ENCODE data around the gene RAB6C.
"Not testable (repeated sequence)": the region's sequence is repeated elsewhere in the genome, so short reads cannot be mapped to it uniquely, and the experiment has no call there.

Gene RAB6C

DNA sequence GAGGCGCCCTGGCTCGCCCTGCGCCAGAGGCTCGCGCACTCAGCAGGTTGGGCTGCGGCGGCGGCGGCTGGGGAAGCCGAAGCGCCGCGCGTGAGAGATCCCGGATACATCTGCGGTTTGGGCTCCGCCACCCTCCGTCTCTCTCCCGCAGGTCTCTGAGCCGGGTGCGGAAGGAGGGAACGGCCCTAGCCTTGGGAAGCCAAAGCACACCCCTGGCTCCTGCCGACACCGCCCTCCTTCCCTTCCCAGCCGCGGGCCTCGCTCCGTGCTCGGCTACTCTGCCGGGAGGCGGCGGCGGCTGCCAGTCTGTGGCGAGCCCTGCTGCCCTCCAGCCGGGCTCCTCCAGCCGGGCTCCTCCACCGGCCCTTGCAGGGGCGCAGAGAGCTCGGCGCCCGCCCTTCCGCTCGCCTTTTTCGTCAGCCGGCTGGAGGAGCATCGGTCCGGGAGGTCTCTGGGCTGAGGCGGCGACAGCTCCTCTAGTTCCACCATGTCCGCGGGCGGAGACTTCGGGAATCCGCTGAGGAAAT is at the start of gene RAB6C:
TSS of gene RAB6C (plus strand) at position 38 of the 527 bp plus-strand sequence. CDS start at position 488, 450 bp downstream.
- DNase-seq = not testable (repeated sequence)

DNA sequence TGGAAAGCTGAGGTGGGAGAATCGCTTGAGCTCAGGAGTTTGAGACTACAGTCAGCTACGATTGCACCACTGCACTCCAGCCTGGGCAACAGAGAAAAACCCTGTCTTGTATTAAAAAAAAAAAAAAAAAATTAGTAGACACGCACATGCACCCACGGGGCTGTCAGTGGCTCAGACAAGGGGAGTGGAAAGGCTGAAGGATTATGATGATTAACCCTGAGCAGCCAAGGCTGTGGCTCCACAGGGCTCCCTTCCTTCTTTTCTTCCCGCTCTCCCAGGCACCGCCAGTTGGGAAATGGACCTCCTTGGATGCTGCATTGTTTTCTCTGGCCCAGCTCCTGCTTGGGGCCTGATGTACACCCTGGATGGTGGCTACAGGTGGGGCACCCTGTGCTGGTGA is 49.0 kb upstream of the RAB6C start:
- DNase-seq = no peak

DNA sequence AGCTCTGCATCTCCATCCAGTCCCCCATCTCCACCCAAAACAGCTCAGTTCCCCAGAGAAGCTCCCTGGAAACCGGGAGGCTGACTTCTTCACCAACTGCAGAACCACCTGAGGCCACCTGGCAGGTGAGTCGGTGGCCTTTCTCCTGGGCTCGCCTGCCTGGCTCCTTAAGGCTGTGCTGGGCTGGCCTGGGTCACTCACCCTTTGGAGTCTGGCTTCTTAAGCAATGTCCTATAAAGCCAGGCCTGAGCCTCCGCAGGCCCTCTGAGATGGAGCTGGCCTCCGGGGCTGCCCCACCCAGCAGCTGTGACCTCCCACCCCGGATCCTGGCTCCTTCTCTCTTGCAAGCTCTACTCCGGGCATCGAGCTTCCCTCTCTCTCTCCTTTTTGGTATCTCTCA is 46.1 kb upstream of the RAB6C start:
- DNase-seq = not testable (repeated sequence)

DNA sequence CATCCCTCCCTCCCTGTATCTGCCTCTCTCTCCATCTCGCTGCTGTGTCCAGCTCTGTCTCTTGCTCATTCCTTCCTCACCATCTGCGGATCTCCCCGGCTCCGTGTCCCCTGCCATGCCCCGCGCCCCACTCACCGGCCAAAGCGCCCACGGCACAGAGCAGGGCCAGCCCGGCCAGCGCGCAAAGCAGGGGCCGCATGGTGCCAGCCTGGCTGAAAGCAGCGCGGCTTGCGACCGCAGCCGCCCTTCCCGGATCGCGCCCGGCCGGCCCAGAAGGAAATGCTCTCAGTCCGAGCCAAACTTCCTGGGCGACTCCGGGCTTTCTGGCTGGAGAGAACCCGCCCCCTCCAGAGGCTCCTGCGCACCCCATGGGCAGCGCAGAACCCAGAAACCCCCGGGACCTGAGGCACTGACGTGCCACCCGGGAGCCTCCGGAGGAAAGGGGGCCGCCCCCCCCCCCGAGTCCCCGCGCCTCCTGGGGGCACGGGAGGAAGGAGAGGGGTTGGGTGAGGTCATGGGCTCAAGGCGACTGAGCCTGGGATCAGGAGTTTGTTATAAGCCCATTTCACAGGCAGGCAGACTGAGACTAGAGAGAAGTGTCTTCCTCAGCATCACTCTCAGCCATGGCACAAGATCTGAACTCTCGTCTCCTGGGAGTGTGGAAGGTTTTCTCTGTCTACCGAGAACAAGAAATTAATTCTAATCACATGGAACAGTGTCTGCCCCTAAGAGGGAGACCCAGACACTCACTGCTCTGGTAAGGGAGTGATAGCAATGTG is 45.2 kb upstream of the RAB6C start:
- DNase-seq = no peak

DNA sequence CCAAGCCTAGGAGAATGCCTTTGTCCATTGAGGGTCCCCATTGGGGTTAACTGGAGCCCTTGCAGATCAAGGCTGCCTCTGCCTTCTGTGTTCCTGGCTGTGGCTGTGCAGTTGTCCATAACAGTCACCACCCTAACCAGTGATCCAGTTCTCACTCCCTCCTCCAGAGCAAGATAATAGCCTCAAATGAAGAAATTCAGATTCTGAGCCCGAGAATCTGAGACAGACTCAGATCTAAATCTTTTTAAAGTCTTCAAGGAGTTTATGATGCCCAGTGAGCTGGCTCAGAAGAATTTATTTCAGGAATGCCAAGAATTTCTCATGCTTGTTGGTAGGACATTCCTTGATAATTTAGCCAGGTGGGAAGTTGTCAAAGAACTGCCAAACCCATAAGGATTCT is 44.3 kb upstream of the RAB6C start:
- no peak for DNase-seq

DNA sequence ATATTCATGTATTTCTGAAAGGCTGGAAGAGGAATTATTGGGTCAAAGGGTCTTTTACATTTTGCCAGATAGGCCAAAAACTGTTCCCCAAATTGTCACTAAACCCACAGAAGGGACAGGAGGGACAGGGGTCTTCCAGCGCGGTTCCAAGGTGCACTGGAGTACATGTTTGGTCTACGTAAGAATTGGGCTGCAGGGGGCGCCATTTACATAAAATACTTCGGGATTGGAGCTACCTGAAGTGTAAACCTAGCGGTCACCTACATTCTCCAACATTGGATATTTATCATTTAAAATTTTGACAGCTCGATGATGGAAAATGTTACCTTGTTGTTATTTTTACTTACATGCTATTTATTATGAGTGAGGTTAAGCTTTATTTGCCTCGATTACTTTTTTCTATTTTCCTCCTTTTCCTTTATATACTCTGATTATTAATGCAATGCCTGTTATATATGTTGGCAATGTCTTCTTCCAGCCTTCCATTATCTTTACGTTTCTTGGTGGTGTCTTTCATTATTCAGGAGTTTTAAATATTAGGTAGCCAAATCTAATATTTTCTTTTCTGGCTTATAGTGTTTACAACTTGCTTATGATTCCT is 43.0 kb upstream of the RAB6C start:
- DNase-seq = no peak

DNA sequence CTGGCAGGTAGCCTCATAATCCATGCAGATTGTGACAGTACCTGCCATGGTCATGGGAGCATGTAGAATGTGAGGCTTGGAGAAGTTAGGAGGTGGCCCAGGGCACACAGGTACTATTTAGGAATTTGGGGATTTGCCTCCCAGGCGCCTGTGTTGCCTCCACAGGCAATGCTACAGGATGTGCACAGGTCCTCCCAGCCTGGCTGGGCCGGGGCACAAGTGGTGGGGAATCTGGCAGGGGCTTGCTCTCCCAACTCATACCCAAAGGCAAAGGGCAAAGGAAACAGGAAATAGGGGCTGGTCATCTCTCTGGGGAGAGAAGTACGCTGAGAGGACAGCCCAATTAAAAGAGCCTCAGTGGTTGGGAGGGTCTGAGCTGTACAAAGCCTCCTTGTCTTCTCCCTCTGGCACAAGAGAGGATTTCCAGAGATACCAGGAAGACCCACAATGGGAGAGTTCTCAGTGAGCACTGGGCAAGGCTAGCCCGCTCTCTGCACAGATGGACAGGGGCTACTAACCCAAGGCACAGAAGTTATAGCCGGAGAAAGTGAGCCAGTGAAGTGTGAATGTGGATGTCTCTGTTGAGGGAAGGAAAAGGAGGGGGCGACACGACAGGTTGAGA is 40.5 kb upstream of the RAB6C start:
- not testable (repeated sequence) for DNase-seq

DNA sequence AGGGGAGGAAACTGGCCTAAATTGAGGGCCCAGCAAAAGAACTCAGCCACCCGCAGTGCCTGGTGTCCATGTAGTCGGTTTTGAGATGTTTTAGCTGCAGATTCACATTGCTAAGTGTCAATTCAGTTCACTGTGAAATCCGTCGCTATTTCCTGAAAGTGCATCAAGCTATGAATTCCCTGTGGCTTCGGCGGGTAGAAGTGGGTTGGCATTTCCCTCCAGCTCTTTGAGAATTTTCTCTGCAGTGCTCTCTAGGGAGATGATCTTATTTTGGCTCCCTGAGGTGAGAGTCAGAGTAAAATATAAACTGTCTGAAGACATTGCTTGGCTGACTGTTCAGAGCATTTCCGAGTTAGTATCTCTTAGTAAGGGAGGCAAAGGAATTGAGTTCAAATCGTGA is 36.0 kb upstream of the RAB6C start:
- DNase-seq = not testable (repeated sequence)

DNA sequence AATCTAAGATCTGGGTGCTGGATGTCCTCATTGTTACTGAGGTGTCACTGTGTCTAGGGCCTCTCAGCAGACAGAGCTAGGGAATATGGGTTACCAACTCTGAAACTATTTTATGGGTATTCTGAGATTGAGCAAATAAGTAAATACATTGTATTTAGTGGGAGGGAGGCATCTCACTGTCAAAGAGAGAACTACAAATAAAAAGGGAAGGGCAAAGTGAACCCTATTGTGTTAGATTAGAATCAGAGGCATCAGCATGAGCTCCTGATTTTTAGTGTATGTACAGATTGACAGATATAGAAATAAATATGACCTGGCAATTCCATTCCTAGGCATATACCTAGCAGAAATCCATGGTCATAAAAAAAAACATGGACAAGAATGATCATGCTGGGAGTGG is 33.9 kb upstream of the RAB6C start:
- DNase-seq = no peak

DNA sequence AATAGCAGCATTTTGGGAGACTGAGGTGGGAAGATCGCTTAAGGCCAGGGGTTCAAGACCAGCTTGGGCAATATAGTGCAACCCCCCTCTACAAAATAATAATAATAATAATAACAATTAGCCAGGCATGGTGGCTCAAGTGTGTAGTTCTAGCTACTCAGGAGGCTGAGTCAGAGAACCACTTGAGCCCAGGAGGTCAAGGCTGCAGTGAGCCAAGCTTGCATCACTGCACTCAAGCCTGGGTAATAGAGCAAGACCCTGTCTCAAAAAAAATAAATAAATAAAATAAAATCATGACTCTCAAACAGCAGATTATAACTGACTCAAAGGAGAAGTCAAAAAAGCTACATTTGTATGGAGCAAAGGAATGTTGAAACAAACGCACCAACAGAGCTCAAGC is 31.8 kb upstream of the RAB6C start:
- DNase-seq = not testable (repeated sequence)

DNA sequence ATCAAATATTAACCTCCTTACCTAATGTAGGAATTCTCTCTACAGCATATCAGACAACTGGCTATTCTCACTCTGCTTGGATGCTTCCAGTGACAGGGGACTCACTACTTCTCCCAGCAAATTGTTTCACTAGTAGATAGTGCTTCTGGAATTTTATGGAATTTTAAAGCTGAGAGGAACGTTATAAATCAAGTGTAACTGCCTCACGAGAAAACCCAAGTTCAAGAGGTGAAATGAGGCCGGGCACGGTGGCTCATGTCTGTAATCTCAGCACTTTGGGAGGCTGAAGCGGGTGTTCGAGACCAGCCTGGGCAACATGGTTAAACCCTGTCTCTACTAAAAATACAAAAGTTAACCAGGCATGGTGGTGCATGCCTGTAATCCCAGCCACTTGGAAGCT is 23.3 kb upstream of the RAB6C start:
- DNase-seq = not testable (repeated sequence)

DNA sequence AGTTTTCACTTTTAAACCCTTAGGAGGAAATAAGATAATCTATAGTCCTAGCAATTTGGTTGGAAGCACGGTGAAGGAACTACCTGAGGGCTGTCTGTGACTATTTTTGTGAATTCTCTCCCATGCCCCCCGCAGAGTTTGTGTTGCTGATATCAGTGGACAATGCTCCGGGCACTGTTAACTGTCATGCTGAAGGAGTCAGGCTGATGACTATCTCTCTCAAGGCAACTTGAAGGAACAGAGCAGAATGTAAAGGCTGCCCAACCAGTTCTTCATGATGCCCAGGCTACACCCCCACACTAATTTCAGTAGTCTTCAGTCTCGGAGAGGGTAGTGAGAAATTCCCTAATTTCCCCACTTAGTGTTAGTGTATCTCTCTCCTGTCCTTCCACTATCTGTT is 21.6 kb upstream of the RAB6C start:
- no peak for DNase-seq

DNA sequence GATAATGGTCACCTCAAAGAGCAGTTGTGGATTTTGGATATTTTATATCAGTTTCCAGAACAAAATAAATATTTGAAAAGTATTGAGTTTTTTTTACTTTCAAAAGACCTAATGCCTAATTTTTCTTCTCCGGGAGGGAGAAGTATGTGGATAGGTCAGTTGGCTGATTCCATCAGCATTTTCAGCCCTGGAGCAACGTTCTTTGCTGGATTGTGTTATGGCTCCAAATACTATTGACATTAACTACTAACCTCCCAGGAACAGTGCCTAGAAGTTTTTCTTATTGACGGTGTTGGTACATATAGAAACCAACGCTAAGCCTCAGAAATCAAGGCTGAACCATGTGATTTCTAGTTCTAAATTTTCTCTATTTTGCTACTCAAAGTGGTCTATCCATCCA is 20.7 kb upstream of the RAB6C start:
- not testable (repeated sequence) for DNase-seq

DNA sequence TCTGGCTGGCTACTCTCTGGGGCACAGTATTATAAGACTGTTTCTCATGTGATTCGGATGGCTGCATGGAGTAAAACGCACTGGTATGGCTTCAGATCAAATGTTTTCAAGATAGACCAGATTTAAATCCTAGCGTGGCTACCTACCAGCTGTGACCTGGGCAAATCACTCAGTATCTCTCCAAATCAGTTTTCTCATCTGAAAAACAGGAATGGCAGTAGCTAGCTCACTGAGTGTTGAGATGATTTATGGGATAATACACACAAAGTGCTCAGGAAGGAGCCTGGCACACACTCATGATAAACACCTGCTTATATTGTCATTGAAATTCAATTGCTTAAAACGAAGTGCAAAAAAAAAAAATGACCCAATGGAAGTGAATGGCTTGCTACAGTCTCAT is 10.9 kb upstream of the RAB6C start:
- not testable (repeated sequence) for DNase-seq

DNA sequence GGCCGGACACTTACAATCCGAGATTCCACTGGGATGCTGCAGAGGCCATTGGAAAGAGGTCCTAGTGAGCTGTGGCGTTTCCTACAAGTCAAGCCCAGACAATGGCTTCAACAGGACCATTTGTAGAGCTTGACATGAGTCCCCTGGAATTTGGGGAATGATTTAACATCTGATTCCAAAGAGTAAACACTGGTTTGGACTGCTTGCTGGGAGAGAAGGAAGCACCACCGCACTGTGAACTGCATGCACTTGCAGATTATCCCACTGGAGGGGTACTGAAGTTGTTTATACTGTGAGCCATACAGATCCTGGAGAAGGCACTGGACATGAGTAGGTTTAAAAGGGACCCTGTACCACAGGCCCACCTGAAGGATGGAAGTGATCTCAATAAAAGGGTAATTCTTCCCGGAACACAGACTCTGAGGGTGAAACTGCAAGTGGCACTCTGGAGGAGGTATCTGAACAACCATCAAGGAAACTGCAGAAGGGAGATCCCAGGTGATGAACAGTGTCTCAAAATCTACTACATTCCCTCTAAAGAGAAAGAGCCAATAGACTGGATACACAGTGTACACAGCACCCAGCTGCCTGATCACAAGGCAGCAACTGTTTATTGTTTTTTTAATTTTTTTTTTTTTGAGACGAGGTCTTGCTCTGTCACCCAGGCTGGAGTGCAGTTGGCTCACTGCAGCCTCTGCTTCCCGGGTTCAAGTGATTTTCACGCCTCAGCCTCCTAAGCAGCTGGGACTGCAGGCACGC is 4.3 kb upstream of the RAB6C start:
- no peak for DNase-seq

DNA sequence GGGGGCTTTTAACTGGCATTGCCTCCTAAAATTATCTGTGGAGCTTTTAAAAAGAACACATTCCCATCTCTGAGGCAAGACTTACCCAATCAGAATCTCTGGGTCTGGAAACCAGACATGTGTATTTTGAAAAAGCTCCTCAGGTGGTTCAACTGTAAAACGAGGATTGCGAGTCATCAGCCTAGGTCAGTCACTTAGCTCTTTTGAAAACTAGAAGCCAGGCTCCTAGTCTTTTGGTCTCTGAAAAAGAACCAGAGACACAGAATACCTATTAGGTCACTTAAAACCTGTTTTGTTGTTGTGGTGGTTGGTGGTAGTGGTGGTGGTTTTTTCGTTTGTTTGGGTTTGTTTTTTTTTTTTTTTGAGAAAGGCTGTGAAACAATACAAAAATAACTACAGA is 2.5 kb upstream of the RAB6C start:
- not testable (repeated sequence) for DNase-seq

DNA sequence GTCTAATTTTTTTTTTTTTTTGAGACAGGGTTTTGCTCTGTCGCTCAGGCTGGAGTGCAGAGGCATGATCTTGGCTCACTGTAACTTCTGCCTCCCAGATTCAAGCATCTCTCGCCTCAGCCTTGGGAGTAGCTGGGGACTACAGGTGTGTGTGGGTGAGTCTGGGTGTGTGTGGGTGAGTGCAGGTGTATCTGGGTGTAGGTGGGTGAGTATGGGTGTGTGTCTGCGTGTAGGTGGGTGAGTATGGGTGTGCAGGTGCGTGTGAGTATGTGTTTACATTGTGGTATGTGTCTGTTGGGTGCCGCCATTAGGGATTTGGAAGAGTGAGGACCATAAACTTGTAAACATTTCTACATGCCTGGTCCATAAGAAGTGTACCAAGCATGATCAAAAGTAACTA is 1.5 kb upstream of the RAB6C start:
- no peak for DNase-seq

DNA sequence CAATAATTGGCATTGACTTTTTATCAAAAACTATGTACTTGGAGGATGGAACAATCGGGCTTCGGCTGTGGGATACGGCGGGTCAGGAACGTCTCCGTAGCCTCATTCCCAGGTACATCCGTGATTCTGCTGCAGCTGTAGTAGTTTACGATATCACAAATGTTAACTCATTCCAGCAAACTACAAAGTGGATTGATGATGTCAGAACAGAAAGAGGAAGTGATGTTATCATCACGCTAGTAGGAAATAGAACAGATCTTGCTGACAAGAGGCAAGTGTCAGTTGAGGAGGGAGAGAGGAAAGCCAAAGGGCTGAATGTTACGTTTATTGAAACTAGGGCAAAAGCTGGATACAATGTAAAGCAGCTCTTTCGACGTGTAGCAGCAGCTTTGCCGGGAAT is 780 bp downstream of the RAB6C start:
- DNase-seq = not testable (repeated sequence)

DNA sequence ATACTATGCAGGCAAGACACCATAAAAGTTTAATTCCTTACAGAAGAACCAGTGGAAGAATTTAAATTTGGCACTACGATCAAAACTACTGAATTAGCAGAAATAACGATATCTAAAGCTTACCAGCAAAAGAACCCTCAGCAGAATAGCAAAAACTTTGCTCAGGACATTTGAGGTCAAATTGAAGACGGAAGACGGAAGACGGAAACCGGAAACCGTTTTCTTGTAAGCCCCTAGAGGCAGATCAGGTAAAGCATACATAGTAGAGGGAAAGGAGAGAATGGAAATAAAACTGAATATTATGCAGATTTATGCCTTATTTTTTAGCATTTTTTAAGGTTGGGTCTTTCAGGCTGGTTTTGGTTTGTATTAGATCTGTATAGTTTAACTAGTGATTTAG is 2.2 kb downstream of the RAB6C start:
- DNase-seq = not testable (repeated sequence)

DNA sequence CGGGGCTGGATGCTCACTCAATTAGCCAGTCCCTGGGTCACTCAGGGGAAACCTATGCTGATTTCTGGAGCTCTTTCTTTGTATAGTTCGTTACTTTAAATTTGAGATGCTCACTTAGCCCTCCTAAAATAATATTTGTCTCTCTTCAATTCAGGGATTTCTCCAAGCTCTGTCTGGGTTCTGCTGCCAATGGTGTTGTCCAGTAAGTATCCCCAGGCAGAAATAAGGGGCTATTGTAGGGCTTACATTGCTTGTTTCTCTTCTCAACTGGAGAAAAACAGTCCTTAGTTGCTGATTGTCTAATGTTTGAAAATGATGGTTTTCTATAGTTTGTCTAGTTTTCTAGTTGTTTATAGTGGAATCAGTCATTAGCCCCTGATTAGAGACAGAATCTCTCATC is 5.0 kb downstream of the RAB6C start:
- DNase-seq = no peak

DNA sequence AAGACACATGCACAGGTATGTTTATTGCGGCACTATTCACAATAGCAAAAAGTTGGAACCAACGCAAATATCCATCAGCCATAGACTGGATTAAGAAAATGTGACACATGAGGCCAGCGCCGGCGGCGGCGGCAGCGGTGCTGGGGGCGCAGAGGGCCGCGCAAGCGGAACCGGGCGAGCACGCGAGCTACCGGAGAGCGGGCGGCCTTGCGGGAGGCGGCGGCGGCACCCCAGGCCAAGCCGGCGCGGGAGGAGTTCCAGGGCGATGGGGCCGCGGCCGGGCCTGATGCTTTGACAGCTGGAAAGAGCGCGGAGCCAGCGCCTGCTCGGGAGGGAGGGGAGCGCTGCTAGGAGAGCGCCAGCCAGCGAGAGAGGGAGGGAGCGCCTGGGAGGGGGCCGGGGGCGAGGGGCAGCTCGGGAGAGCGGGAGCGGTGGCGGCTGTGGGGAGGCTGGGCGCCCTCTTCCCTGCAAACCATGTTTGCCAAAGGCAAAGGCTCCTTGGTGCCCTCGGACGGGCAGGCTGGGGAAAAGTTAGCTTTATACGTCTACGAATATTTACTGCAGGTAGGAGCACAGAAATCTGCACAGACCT is 13.0 kb downstream of the RAB6C start:
- DNase-seq = not testable (repeated sequence)

DNA sequence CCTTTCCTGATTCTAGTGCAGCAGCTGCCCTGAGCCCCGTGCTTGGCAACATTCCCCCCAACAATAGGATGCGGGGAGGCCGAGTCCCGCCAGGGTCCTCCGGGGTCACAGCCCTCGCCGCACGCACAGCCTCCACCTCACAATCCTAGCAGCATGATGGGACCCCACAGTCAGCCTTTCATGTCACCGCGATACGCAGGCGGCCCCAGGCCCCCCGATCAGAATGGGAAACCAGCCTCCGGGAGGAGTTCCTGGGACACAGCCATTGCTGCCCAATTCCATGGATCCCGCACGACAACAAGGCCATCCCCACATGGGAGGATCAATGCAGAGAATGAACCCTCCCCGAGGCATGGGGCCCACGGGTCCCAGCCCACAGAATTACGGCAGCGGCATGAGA is 13.7 kb downstream of the RAB6C start:
- not testable (repeated sequence) for DNase-seq

All from CD4-positive, alpha-beta T cell treated with Interleukin-4 for 4 hours (primary cell).